Tibial nerve (tissue), 4 donors: ENCODE data around the gene WDR48. TPM values are rescaled to one million over a fixed set of nuclear protein-coding genes. Genes with fewer than 3 reads are reported as not detected.

ENCODE experiments used
- DNase-seq, 2 donors: peaks; one replicate each; pipeline ENCODE4 v3.0.0-alpha.2; 2019; ENCODE audit warnings: low spot score in 2 of 2
- H3K27ac ChIP-seq, 4 donors: fragments of 200-600 bp; sonication (generic) in 3 of 4; one replicate each; pipeline ENCODE4 v1.5.1; 2017 to 2019; ENCODE audit warnings: mild to moderate bottlenecking in 1 of 4
- H3K27me3 ChIP-seq, 2 donors: fragments of 200-600 bp; sonication (generic) in 1 of 2; one replicate each; pipeline versions ENCODE4 v1.5.1 to v1.6.0; 2017 to 2019
- H3K36me3 ChIP-seq, 3 donors: fragments of 200-600 bp; sonication (generic); one replicate each; pipeline ENCODE4 v1.5.1; 2018 to 2019
- H3K4me1 ChIP-seq, 4 donors: fragments of 200-600 bp; sonication (generic) in 3 of 4; one replicate each; pipeline ENCODE4 v1.5.1; 2017 to 2019
- H3K4me3 ChIP-seq, 4 donors: fragments of 200-600 bp; sonication (generic) in 3 of 4; one replicate each; pipeline ENCODE4 v1.5.1; 2017 to 2019; ENCODE audit warnings: mild to moderate bottlenecking in 1 of 4, moderate library complexity in 1 of 4
- H3K9me3 ChIP-seq, 4 donors: fragments of 200-600 bp; sonication (generic) in 3 of 4; one replicate each; pipeline ENCODE4 v1.5.1; 2017 to 2019
- CTCF ChIP-seq, 5 experiments: fragments of 200-600 bp in 3 of 5; fragments of 450-650 bp in 2 of 5; sonication (generic) in 3 of 5; IDR thresholded peaks; one replicate each; pipeline ENCODE4 v1.5.1; 2016 to 2019; ENCODE audit warnings: antibody characterized with exemption in 5 of 5, mild to moderate bottlenecking in 3 of 5, moderate library complexity in 2 of 5
- EP300 ChIP-seq, 2 donors: sonication (generic); formaldehyde crosslinking; IDR thresholded peaks; one replicate each; pipeline ENCODE4 v1.6.1; 2017; ENCODE audit warnings: antibody characterized with exemption in 2 of 2, mild to moderate bottlenecking in 1 of 2
- POLR2A ChIP-seq, 2 donors: fragments of 450-650 bp; IDR thresholded peaks; one replicate each; pipeline ENCODE4 v1.6.1; 2017; ENCODE audit warnings: antibody characterized with exemption in 2 of 2, mild to moderate bottlenecking in 2 of 2, moderate library complexity in 2 of 2
- WGBS, 2 donors: methylation state at CpG; one replicate each; pipeline ENCODE4 v1.1.5; 2018; 5-methylcytosine and 5-hydroxymethylcytosine counted together
- total RNA-seq, 4 donors: library from RNA; depleted of rRNA; stranded (reverse); fragments of >200 nt; gene quantifications; one replicate each; pipeline ENCODE4 v1.1.0, GENCODE V29; 2016

Gene WDR48
- total RNA-seq, 4 donors from 2014 or later, result 25.2 to 42.6 (median 36.5) TPM

- H3K4me3 ChIP-seq, result no peak overlapping the region
- no peaks in the 10 kb centered on the region for H3K4me1 ChIP-seq
- H3K27ac ChIP-seq, result no peak overlapping the region
- TF ChIP-seq CTCF (IDR thresholded peaks at IDR 0.05) (no peak), EP300 (IDR thresholded peaks at IDR 0.05) (no peak), POLR2A (IDR thresholded peaks at IDR 0.05) (no peak)
- 91 to 93% methylated on average over 1 of the region's 1 CpG for WGBS, 2 donors
- no peaks in the 10 kb centered on the region for H3K9me3 ChIP-seq
- no peak for DNase-seq
- H3K36me3 ChIP-seq, result peaks cover 0 to 37% (median 0%) of the 10 kb centered on the region in 3 donors
- H3K27me3 ChIP-seq, result no peaks in the 10 kb centered on the region
Measured at GRCh38 chr3:39122813-39123212, 71.0 kb downstream of the WDR48 start.

GRCh38 chr3:39124876-39125840 lies 73.3 kb downstream of the WDR48 start:
- Histone ChIP-seq H3K4me1 (no peaks in the 10 kb centered on the region), H3K4me3 (no peak overlapping the region), H3K27ac (no peak overlapping the region), H3K36me3 (peaks cover 0 to 35% (median 0%) of the 10 kb centered on the region in 3 donors), H3K9me3 (no peaks in the 10 kb centered on the region), H3K27me3 (no peaks in the 10 kb centered on the region)
- TF ChIP-seq EP300 (IDR thresholded peaks at IDR 0.05) (no peak), CTCF (IDR thresholded peaks at IDR 0.05) (peak in 3 of 5 experiments; percentile 13 to 25 (median 16))
- DNase-seq, result no peak
- 60 to 69% methylated on average over 5 of the region's 5 CpGs for WGBS, 2 donors

GRCh38 chr3:39125841-39126500 lies 74.2 kb downstream of the WDR48 start:
- no peaks in the 10 kb centered on the region for H3K27me3 ChIP-seq
- H3K9me3 ChIP-seq, result no peaks in the 10 kb centered on the region
- no peak overlapping the region for H3K4me3 ChIP-seq
- peaks cover 0 to 35% (median 0%) of the 10 kb centered on the region in 3 donors for H3K36me3 ChIP-seq
- WGBS, 2 donors, result 71 to 79% methylated on average over 10 to 12 of the region's 12 CpGs
- no peak for DNase-seq
- H3K4me1 ChIP-seq, result no peaks in the 10 kb centered on the region
- H3K27ac ChIP-seq, result no peak overlapping the region
- no peak for TF ChIP-seq CTCF (IDR thresholded peaks at IDR 0.05)
- TF ChIP-seq EP300 (IDR thresholded peaks at IDR 0.05), result no peak
- TF ChIP-seq POLR2A (IDR thresholded peaks at IDR 0.05), result no peak

GRCh38 chr3:39126532-39127071 lies 74.8 kb downstream of the WDR48 start:
- TF ChIP-seq CTCF (IDR thresholded peaks at IDR 0.05) (peak; percentile 39 to 67 (median 46)), POLR2A (IDR thresholded peaks at IDR 0.05) (no peak)
- Histone ChIP-seq H3K4me1 (no peaks in the 10 kb centered on the region), H3K27ac (no peak overlapping the region), H3K36me3 (peaks cover 0 to 31% (median 0%) of the 10 kb centered on the region in 3 donors), H3K27me3 (no peaks in the 10 kb centered on the region), H3K4me3 (no peak overlapping the region), H3K9me3 (no peaks in the 10 kb centered on the region)
- WGBS, 2 donors, result 34 to 50% methylated on average over 5 to 6 of the region's 6 CpGs
- peak in 1 of 2 donors; percentile 67 for DNase-seq
